AG09309 (cell line): ENCODE measurements around the gene ADGRL2.

Experiments used
- DNase-seq: peaks from one replicate; pipeline ENCODE4 v3.0.0-alpha.2; 2010; ENCODE audit warnings: low read depth
- H3K4me3 ChIP-seq: 2 replicates; pipeline ENCODE4 v1.5.1; 2011; ENCODE audit warnings: mild to moderate bottlenecking, low read depth, low read length, moderate library complexity; ENCODE audit not compliant: control insufficient read depth
- TF ChIP-seq, protein P1 (sequence below): IDR thresholded peaks from 2 replicates; pipeline ENCODE4 v1.5.1; 2011; ENCODE audit warnings: mild to moderate bottlenecking, low read depth, low read length, inconsistent platforms; ENCODE audit not compliant: insufficient read depth, control insufficient read depth; ENCODE audit errors: missing control alignments

The ADGRL2 gene

GRCh38 chr1:81989524-81989923 is 188.8 kb downstream of the ADGRL2 start:
- TF ChIP-seq, protein P1, sequence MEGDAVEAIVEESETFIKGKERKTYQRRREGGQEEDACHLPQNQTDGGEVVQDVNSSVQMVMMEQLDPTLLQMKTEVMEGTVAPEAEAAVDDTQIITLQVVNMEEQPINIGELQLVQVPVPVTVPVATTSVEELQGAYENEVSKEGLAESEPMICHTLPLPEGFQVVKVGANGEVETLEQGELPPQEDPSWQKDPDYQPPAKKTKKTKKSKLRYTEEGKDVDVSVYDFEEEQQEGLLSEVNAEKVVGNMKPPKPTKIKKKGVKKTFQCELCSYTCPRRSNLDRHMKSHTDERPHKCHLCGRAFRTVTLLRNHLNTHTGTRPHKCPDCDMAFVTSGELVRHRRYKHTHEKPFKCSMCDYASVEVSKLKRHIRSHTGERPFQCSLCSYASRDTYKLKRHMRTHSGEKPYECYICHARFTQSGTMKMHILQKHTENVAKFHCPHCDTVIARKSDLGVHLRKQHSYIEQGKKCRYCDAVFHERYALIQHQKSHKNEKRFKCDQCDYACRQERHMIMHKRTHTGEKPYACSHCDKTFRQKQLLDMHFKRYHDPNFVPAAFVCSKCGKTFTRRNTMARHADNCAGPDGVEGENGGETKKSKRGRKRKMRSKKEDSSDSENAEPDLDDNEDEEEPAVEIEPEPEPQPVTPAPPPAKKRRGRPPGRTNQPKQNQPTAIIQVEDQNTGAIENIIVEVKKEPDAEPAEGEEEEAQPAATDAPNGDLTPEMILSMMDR: no peak
- H3K4me3 ChIP-seq: no peak overlapping the region
- no peak for DNase-seq

DNA sequence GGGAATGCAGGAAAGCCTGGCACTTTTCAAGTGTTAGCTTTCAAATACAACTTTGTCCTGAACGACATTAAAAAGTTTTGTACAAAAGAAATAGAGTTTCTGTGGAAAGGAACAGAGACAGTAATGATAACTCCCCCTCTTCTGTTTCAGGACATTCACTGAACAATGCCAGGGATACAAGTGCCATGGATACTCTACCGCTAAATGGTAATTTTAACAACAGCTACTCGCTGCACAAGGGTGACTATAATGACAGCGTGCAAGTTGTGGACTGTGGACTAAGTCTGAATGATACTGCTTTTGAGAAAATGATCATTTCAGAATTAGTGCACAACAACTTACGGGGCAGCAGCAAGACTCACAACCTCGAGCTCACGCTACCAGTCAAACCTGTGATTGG is 189.5 kb downstream of the ADGRL2 start:
- DNase-seq: no peak
- TF ChIP-seq, protein P1: no peak
- H3K4me3 ChIP-seq: no peak overlapping the region

GRCh38 chr1:81998165-81998564 is 197.4 kb downstream of the ADGRL2 start:
- H3K4me3 ChIP-seq: no peak overlapping the region
- TF ChIP-seq, protein P1: no peak
- DNase-seq: no peak

GRCh38 chr1:81999364-81999763 is 198.6 kb downstream of the ADGRL2 start:
- DNase-seq: no peak
- H3K4me3 ChIP-seq: no peak overlapping the region
- TF ChIP-seq, protein P1: no peak

- H3K4me3 ChIP-seq: no peak overlapping the region
- no peak for DNase-seq
- TF ChIP-seq, protein P1: no peak
Observed at GRCh38 chr1:82000221-82000620, 199.5 kb downstream of the ADGRL2 start.

DNA sequence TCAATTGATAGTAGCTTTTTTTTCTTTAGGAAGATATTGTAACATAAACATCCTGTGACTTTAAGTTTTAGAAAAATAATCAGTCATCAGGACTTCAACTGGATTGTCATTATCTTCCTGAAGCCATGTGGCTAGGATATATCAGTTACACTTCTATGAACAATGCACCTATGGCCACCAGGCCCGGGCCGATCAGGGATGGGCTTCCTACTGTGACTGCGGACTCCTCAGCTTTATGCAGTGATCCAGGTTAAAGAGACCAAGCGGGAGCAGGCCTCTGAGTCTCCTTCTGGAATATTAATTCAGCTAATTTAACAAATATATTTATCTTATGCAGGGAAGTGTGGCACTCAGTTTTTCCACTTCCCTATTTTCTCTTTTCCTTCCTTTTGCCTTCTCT is 200.6 kb downstream of the ADGRL2 start:
- TF ChIP-seq, protein P1: no peak
- DNase-seq: no peak

DNA sequence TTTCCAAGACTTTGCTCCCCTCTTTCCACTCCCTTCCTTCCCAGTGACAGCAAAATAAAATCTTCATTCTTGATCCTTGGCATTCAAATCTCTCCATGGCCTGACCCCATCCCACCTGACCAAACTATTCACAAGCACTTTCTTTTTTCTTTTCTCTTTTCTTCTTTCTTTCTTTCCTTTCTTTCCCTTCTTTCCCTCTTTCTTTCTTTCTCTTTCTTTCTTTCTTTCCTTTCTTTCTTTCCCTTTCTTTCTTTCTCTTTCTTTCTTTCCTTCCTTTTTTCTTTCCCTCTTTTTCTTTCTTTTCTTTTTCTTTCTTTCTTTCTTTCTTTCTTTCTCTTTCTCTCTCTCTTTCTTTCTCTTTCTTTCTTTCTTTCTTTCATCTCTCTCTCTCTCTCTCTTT is 207.1 kb downstream of the ADGRL2 start:
- TF ChIP-seq, protein P1: no peak
- DNase-seq: no peak
- H3K4me3 ChIP-seq: no peak overlapping the region

More for the DNA sequence above, 200.6 kb downstream of the ADGRL2 start:
- no peak overlapping the region for H3K4me3 ChIP-seq
